Spleen (tissue), 7 donors: ENCODE measurements around the gene KANK2.

Source experiments
- CTCF ChIP-seq, 11 experiments: fragments of 200-600 bp in 7 of 11; fragments of 450-650 bp in 4 of 11; sonication (generic) in 4 of 11; IDR thresholded peaks in 8 of 11; conservative IDR thresholded peaks in 3 of 11; 1 replicate in 7 of 11; 2 replicates in 4 of 11; pipeline versions ENCODE4 v1.4.0 to v1.8.0; 2016 to 2021; ENCODE audit warnings: antibody characterized with exemption in 11 of 11, inconsistent platforms in 4 of 11, mild to moderate bottlenecking in 1 of 11
- POLR2A ChIP-seq, 3 donors: fragments of 450-650 bp; IDR thresholded peaks; one replicate each; pipeline ENCODE4 v1.5.1; 2017; ENCODE audit warnings: antibody characterized with exemption in 3 of 3, mild to moderate bottlenecking in 1 of 3
- POLR2AphosphoS5 ChIP-seq, 3 donors: sonication (generic); formaldehyde crosslinking; IDR thresholded peaks; one replicate each; pipeline ENCODE4 v1.5.1; 2017; ENCODE audit warnings: antibody characterized with exemption in 3 of 3
- donor health status: DM: no; HTN: no; CAD: no; lungs with moderate emphysema.
- donor health status: DM: no; HTN: no; CAD: no.
- donor health status: DM: no; HTN: no; CAD: no.

DNA sequence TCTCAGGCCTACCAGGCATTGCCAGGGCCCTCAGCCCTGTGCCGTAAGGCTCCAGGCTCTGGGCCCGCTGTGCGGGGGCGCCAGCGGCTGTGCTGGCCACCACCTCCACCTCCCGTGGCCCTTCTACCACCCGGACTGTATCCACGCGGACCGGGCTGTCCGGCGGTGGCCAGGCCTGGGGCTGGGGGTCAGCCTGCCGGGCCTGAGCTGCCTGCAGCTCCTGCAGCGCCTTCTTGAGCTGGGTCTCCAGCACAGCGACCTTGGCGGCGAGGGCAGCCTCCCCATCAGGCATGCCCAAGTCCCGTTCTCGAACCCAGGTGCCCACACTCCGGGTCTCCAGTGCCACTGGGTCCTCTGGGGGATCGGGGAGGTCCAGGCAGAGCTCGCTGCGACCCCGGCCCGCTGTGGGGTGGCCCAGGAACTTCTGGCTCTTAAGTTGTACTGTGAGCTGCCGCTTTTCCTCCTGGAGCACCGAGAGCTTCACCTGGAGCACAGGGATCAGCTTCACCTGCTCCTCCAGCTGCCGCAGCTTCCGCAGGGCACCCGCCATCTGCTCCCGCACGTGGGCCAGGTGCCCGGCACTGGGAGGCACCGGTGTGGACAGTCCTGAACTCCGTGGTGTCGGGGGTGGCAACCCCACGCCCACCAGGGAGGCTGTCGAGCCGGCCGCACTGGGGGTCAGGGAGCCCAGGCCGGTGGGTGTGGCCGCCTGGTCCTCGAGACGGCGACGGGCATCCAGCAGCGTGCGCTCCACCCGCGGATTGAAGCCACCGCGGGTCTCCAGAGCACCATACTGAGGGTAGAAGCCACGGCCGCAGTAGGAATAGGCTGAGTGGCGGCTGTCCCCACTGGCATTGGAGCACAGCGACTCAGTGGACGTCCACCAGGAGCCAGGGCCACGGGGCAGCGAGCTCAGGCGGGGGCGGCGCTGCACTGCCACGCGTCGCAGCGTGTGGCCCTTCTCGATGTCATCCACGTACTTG is 4.1 kb downstream of the KANK2 start:
- TF ChIP-seq CTCF (IDR thresholded peaks at IDR 0.05 in 8 of 11, conservative IDR thresholded peaks at IDR 0.05 in 3 of 11) (no peak), POLR2A (IDR thresholded peaks at IDR 0.05) (no peak), POLR2AphosphoS5 (IDR thresholded peaks at IDR 0.05) (peak in 2 of 3 donors; percentile 14 to 32)
